NT2/D1 (cell line): ENCODE data around the gene PIK3C2G.

Experiments
- SUZ12 ChIP-seq: IDR thresholded peaks from 2 replicates; pipeline ENCODE4 v1.6.1; 2011; ENCODE audit not compliant: insufficient read length, insufficient read depth; ENCODE audit errors: extremely low read depth
- YY1 ChIP-seq: IDR thresholded peaks from 2 replicates; pipeline ENCODE4 v1.6.1; 2011; ENCODE audit not compliant: insufficient read length, insufficient read depth
- ZNF274 ChIP-seq: IDR thresholded peaks from 2 replicates; pipeline ENCODE4 v1.6.1; 2011; ENCODE audit warnings: mild to moderate bottlenecking, low read depth, low read length

- no peak for TF ChIP-seq SUZ12
- no peak for TF ChIP-seq YY1
- no peak for TF ChIP-seq ZNF274
These were observed 217.9 kb downstream of the PIK3C2G start for GRCh38 chr12:18479256-18479655.
